ENCODE results near the gene EPHB1. TPM values are rescaled to one million over a fixed set of nuclear protein-coding genes. Genes with fewer than 3 reads are reported as not detected.

Gene EPHB1
- total and polyA plus RNA-seq, 2 of the 13 experiments (the other 11 are each of a cell fraction or from before 2014, with no cell fraction given), result 0.07 to 0.21 TPM

DNA sequence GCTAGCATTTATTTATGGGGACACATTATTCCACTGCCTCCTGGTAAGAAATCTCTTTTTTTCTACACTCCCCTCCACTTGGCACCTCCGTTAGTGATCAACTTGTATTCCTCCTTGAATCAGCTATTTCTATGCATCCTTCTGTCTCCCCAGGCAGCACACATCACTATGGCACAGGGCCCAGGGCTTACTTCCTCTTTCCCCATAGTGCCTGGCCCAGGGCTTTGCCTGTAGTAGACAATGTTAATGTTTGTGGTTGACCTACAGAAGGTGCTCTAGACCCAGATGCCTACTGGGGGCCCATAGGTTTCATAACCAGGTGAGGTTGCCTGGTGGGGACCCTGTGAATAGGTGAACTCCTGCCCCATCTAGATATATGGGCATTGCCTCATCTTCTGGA lies 44.9 kb downstream of the EPHB1 start:
- Histone ChIP-seq H3K27me3 (ENCODE audit: control insufficient read depth in 1 of 2, insufficient read depth in 2 of 2, low read length in 2 of 2) (no peaks in the 10 kb centered on the region), H4K20me1 (ENCODE audit: insufficient read depth, low read length) (no peaks in the 10 kb centered on the region), H3K4me2 (ENCODE audit: low read depth, low read length) (no peak overlapping the region), H3K27ac (ENCODE audit: extremely low read length, insufficient read depth, low read length) (no peak overlapping the region), H3K79me2 (ENCODE audit: insufficient read depth, low read length) (no peaks in the 10 kb centered on the region), H3K4me3 (replicated peaks in 1 of 3; ENCODE audit: insufficient read depth in 1 of 3, low read depth in 2 of 3, low read length in 3 of 3) (no peak overlapping the region), H3K4me1 (ENCODE audit: insufficient read depth, low read length) (no peaks in the 10 kb centered on the region), H3K9ac (ENCODE audit: insufficient read depth, low read depth, low read length) (no peak overlapping the region), H2AFZ (ENCODE audit: low read length) (no peak overlapping the region), H3K36me3 (replicated peaks in 1 of 2; ENCODE audit: control insufficient read depth in 1 of 2, insufficient read depth in 2 of 2, low read length in 2 of 2) (no peaks in the 10 kb centered on the region), H3K9me3 (ENCODE audit: low read length) (no peaks in the 10 kb centered on the region)
- POLR2A ChIA-PET, result no interaction called here
- CTCF ChIA-PET (ENCODE audit: low intra/inter-chr PET ratio, low total read pairs), result no interaction called here
- FAIRE-seq, result no peak
- TF ChIP-seq MTF1 (CRISPR knock-in tag; IDR thresholded peaks at IDR 0.05) (no peak), KLF6 (CRISPR knock-in tag; IDR thresholded peaks at IDR 0.05) (no peak), ZNF616 (CRISPR knock-in tag; IDR thresholded peaks at IDR 0.05; ENCODE audit: low read depth) (no peak), PHB2 (IDR thresholded peaks at IDR 0.05; ENCODE audit: partially characterized antibody) (no peak), TP53 (CRISPR knock-in tag; conservative IDR thresholded peaks at IDR 0.05) (no peak), SETDB1 (CRISPR knock-in tag; IDR thresholded peaks at IDR 0.05; ENCODE audit: borderline replicate concordance) (no peak), ZNF232 (CRISPR knock-in tag; IDR thresholded peaks at IDR 0.05; ENCODE audit: borderline replicate concordance) (no peak), ZNF768 (CRISPR knock-in tag; IDR thresholded peaks at IDR 0.05) (no peak)
- TF ChIP-seq, protein P1, sequence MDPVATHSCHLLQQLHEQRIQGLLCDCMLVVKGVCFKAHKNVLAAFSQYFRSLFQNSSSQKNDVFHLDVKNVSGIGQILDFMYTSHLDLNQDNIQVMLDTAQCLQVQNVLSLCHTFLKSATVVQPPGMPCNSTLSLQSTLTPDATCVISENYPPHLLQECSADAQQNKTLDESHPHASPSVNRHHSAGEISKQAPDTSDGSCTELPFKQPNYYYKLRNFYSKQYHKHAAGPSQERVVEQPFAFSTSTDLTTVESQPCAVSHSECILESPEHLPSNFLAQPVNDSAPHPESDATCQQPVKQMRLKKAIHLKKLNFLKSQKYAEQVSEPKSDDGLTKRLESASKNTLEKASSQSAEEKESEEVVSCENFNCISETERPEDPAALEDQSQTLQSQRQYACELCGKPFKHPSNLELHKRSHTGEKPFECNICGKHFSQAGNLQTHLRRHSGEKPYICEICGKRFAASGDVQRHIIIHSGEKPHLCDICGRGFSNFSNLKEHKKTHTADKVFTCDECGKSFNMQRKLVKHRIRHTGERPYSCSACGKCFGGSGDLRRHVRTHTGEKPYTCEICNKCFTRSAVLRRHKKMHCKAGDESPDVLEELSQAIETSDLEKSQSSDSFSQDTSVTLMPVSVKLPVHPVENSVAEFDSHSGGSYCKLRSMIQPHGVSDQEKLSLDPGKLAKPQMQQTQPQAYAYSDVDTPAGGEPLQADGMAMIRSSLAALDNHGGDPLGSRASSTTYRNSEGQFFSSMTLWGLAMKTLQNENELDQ (CRISPR knock-in tag; IDR thresholded peaks at IDR 0.05; ENCODE audit: borderline replicate concordance), result no peak
- TF ChIP-seq, protein P2, sequence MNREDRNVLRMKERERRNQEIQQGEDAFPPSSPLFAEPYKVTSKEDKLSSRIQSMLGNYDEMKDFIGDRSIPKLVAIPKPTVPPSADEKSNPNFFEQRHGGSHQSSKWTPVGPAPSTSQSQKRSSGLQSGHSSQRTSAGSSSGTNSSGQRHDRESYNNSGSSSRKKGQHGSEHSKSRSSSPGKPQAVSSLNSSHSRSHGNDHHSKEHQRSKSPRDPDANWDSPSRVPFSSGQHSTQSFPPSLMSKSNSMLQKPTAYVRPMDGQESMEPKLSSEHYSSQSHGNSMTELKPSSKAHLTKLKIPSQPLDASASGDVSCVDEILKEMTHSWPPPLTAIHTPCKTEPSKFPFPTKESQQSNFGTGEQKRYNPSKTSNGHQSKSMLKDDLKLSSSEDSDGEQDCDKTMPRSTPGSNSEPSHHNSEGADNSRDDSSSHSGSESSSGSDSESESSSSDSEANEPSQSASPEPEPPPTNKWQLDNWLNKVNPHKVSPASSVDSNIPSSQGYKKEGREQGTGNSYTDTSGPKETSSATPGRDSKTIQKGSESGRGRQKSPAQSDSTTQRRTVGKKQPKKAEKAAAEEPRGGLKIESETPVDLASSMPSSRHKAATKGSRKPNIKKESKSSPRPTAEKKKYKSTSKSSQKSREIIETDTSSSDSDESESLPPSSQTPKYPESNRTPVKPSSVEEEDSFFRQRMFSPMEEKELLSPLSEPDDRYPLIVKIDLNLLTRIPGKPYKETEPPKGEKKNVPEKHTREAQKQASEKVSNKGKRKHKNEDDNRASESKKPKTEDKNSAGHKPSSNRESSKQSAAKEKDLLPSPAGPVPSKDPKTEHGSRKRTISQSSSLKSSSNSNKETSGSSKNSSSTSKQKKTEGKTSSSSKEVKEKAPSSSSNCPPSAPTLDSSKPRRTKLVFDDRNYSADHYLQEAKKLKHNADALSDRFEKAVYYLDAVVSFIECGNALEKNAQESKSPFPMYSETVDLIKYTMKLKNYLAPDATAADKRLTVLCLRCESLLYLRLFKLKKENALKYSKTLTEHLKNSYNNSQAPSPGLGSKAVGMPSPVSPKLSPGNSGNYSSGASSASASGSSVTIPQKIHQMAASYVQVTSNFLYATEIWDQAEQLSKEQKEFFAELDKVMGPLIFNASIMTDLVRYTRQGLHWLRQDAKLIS (CRISPR knock-in tag; IDR thresholded peaks at IDR 0.05), result no peak
- TF ChIP-seq, protein P3, sequence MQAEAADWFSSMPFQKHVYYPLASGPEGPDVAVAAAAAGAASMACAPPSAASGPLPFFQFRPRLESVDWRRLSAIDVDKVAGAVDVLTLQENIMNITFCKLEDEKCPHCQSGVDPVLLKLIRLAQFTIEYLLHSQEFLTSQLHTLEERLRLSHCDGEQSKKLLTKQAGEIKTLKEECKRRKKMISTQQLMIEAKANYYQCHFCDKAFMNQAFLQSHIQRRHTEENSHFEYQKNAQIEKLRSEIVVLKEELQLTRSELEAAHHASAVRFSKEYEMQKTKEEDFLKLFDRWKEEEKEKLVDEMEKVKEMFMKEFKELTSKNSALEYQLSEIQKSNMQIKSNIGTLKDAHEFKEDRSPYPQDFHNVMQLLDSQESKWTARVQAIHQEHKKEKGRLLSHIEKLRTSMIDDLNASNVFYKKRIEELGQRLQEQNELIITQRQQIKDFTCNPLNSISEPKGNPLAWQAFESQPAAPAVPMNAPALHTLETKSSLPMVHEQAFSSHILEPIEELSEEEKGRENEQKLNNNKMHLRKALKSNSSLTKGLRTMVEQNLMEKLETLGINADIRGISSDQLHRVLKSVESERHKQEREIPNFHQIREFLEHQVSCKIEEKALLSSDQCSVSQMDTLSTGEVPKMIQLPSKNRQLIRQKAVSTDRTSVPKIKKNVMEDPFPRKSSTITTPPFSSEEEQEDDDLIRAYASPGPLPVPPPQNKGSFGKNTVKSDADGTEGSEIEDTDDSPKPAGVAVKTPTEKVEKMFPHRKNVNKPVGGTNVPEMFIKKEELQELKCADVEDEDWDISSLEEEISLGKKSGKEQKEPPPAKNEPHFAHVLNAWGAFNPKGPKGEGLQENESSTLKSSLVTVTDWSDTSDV (CRISPR knock-in tag; IDR thresholded peaks at IDR 0.05), result no peak
- DNase-seq (ENCODE audit: low spot score), result no peak
- intact Hi-C loops (cut with micrococcal nuclease; ENCODE audit: unreplicated experiment), result loop anchor here (2.0 kb wide), 1 partner anchor 45 kb away; the partner anchor contains the start of gene EPHB1
- 0% methylated on average over 1 of the region's 1 CpG for WGBS (ENCODE audit: low lambda C conversion rate)
- ATAC-seq, result no peak
- no TSS peak for BruUV-seq (replicated peaks)
- in situ Hi-C loops (cut with HindIII; ENCODE audit: extremely low pct_ligation_motif_present, low pct_unique_long_range_greater_than_20kb), result no loop called here
